GM19324 (cell line): Measurements from ENCODE around the gene SNED1.
"Not testable (repeated sequence)": the region's sequence is repeated elsewhere in the genome, so short reads cannot be mapped to it uniquely, and the experiment has no call there.

Source experiments
- ATAC-seq: cut with Tn5 transposase; IDR thresholded peaks from one replicate; pipeline ENCODE4 v1.9.1; 2021; ENCODE audit warnings: mild to moderate bottlenecking, moderate library complexity; ENCODE audit not compliant: unreplicated experiment, low FRiP score

The SNED1 gene

GRCh38 chr2:241096979-241097378 lies 98.6 kb downstream of the SNED1 start:
- no peak for ATAC-seq

GRCh38 chr2:241099246-241099645 lies 100.8 kb downstream of the SNED1 start:
- ATAC-seq: no peak

- ATAC-seq: peak; percentile 84
These were observed 103.9 kb downstream of the SNED1 start, which contains the start of gene MTERF4 for GRCh38 chr2:241102239-241102803. TSS of gene MTERF4 (minus strand) at chr2:241102287. CDS start at chr2:241102273, 14 bp downstream.

- ATAC-seq: no peak
These were observed 104.8 kb downstream of the SNED1 start for GRCh38 chr2:241103176-241103595.

GRCh38 chr2:241104611-241105010 lies 106.2 kb downstream of the SNED1 start:
- not testable (repeated sequence) for ATAC-seq

GRCh38 chr2:241105641-241106040 lies 107.2 kb downstream of the SNED1 start:
- no peak for ATAC-seq

GRCh38 chr2:241107031-241107783 lies 108.8 kb downstream of the SNED1 start:
- ATAC-seq: no peak

GRCh38 chr2:241108271-241109209 lies 110.1 kb downstream of the SNED1 start:
- no peak for ATAC-seq

GRCh38 chr2:241109210-241110088 lies 111.0 kb downstream of the SNED1 start:
- no peak for ATAC-seq

GRCh38 chr2:241110089-241110606 lies 111.7 kb downstream of the SNED1 start:
- ATAC-seq: no peak

GRCh38 chr2:241110607-241111439 lies 112.4 kb downstream of the SNED1 start:
- ATAC-seq: peak; percentile 48

GRCh38 chr2:241111440-241111805 lies 113.0 kb downstream of the SNED1 start:
- ATAC-seq: peak; percentile 44

- ATAC-seq: no peak
These were observed 113.6 kb downstream of the SNED1 start for GRCh38 chr2:241112046-241112445.

GRCh38 chr2:241112592-241112991 lies 114.2 kb downstream of the SNED1 start:
- ATAC-seq: no peak

GRCh38 chr2:241114836-241115235 lies 116.4 kb downstream of the SNED1 start:
- no peak for ATAC-seq

- no peak for ATAC-seq
These were observed 116.9 kb downstream of the SNED1 start for GRCh38 chr2:241115361-241115760.

- ATAC-seq: no peak
These were observed 118.5 kb downstream of the SNED1 start for GRCh38 chr2:241116606-241117560.
